Vagina (tissue), 2 donors: ENCODE results near the gene ZBTB24. TPM values are rescaled to one million over a fixed set of nuclear protein-coding genes. Genes with fewer than 3 reads are reported as not detected.

Experiments used
- DNase-seq, 2 donors: peaks; one replicate each; pipeline ENCODE4 v3.0.0-alpha.2; 2017; ENCODE audit errors: extremely low spot score in 2 of 2
- H3K27ac ChIP-seq: fragments of 200-600 bp; sonication (generic); one replicate; pipeline ENCODE4 v1.5.1; 2019
- H3K27me3 ChIP-seq: fragments of 200-600 bp; sonication (generic); one replicate; pipeline ENCODE4 v1.5.1; 2019
- H3K36me3 ChIP-seq, 2 donors: fragments of 200-600 bp; sonication (generic); one replicate each; pipeline ENCODE4 v1.5.1; 2017 to 2019
- H3K4me1 ChIP-seq: fragments of 200-600 bp; sonication (generic); one replicate; pipeline ENCODE4 v1.5.1; 2019
- H3K4me3 ChIP-seq, 2 donors: fragments of 200-600 bp; sonication (generic); 1 replicate in 1 of 2; 2 replicates in 1 of 2; pipeline ENCODE4 v1.5.1; 2016 to 2019
- H3K9me3 ChIP-seq: fragments of 200-600 bp; sonication (generic); one replicate; pipeline ENCODE4 v1.5.1; 2019
- POLR2A ChIP-seq, 2 donors: fragments of 450-650 bp; IDR thresholded peaks; one replicate each; pipeline ENCODE4 v1.6.1; 2017; ENCODE audit warnings: antibody characterized with exemption in 2 of 2, mild to moderate bottlenecking in 2 of 2, moderate library complexity in 2 of 2
- POLR2AphosphoS5 ChIP-seq, 2 donors: sonication (generic); formaldehyde crosslinking; IDR thresholded peaks; one replicate each; pipeline ENCODE4 v1.9.0; 2017; ENCODE audit warnings: antibody characterized with exemption in 2 of 2, mild to moderate bottlenecking in 2 of 2, low read depth in 1 of 2; ENCODE audit not compliant: insufficient read depth in 1 of 2
- intact Hi-C: fragments of 100-400 bp; cut with DNase I; formaldehyde crosslinking; loops from one replicate; pipeline ENCODE4 v1.15.1; 2023
- total RNA-seq: library from RNA; depleted of rRNA; stranded (reverse); fragments of >200 nt; gene quantifications from one replicate; pipeline ENCODE4 v1.2.3, GENCODE V29; 2016
- TF ChIP-seq, protein P1 (sequence below), 3 experiments: fragments of 450-650 bp in 2 of 3; fragments of 200-600 bp in 1 of 3; sonication (generic) in 1 of 3; IDR thresholded peaks; one replicate each; pipeline ENCODE4 v1.5.1; 2017 to 2019; ENCODE audit warnings: antibody characterized with exemption in 3 of 3, mild to moderate bottlenecking in 2 of 3, moderate library complexity in 2 of 3

The ZBTB24 gene
- total RNA-seq, 1 donor from 2014 or later, result 6.6 TPM

GRCh38 chr6:109478841-109479624 lies 4.0 kb downstream of the ZBTB24 start:
- intact Hi-C loops, result no loop called here
- TF ChIP-seq POLR2A (IDR thresholded peaks at IDR 0.05) (no peak), POLR2AphosphoS5 (IDR thresholded peaks at IDR 0.05; ENCODE audit: insufficient read depth in 1 of 2, low read depth in 1 of 2) (no peak)
- TF ChIP-seq, protein P1, sequence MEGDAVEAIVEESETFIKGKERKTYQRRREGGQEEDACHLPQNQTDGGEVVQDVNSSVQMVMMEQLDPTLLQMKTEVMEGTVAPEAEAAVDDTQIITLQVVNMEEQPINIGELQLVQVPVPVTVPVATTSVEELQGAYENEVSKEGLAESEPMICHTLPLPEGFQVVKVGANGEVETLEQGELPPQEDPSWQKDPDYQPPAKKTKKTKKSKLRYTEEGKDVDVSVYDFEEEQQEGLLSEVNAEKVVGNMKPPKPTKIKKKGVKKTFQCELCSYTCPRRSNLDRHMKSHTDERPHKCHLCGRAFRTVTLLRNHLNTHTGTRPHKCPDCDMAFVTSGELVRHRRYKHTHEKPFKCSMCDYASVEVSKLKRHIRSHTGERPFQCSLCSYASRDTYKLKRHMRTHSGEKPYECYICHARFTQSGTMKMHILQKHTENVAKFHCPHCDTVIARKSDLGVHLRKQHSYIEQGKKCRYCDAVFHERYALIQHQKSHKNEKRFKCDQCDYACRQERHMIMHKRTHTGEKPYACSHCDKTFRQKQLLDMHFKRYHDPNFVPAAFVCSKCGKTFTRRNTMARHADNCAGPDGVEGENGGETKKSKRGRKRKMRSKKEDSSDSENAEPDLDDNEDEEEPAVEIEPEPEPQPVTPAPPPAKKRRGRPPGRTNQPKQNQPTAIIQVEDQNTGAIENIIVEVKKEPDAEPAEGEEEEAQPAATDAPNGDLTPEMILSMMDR (IDR thresholded peaks at IDR 0.05), result no peak
- Histone ChIP-seq H3K27me3 (no peaks in the 10 kb centered on the region), H3K9me3 (no peaks in the 10 kb centered on the region), H3K4me3 (peak overlapping the region in 1 of 2 donors; percentile 12), H3K4me1 (peaks cover 60% of the 10 kb centered on the region), H3K27ac (peak overlapping the region; percentile 1), H3K36me3 (peaks cover 0 to 27% of the 10 kb centered on the region in 2 donors)
- peak; percentile 2 to 25 for DNase-seq

- TF ChIP-seq, protein P1 (IDR thresholded peaks at IDR 0.05), result no peak
- TF ChIP-seq POLR2AphosphoS5 (IDR thresholded peaks at IDR 0.05; ENCODE audit: insufficient read depth in 1 of 2, low read depth in 1 of 2) (no peak), POLR2A (IDR thresholded peaks at IDR 0.05) (no peak)
- Histone ChIP-seq H3K27me3 (no peaks in the 10 kb centered on the region), H3K9me3 (no peaks in the 10 kb centered on the region), H3K27ac (peak overlapping the region; percentile 33), H3K4me3 (no peak overlapping the region), H3K4me1 (peaks cover 60% of the 10 kb centered on the region), H3K36me3 (peaks cover 0 to 27% of the 10 kb centered on the region in 2 donors)
- peak in 1 of 2 donors; percentile 18 for DNase-seq
- intact Hi-C loops, result no loop called here
These were observed 4.7 kb downstream of the ZBTB24 start for GRCh38 chr6:109478222-109478805.

DNA sequence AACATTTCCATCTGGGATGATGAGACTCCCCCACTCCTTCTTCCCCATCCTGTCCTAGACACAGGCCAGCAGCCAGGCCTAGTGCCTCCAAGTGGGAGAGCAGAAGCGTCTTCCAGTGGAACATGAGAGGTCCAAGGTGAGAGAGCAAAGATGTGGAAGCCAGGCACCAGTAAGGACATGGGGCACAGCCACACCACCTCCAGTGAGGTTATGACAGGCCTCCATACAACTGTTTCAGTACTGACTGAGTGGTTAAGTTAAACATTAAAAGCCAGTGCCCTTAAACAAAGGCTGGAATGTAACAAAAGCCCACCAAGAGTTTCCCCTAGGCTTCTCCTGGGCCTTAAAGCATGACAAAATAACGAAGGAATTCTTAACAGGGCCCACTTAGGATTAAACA lies 5.3 kb downstream of the ZBTB24 start:
- Histone ChIP-seq H3K9me3 (no peaks in the 10 kb centered on the region), H3K27me3 (no peaks in the 10 kb centered on the region), H3K4me3 (no peak overlapping the region), H3K27ac (peak overlapping the region; percentile 33), H3K4me1 (peaks cover 60% of the 10 kb centered on the region), H3K36me3 (peaks cover 0 to 29% of the 10 kb centered on the region in 2 donors)
- intact Hi-C loops, result no loop called here
- no peak for TF ChIP-seq POLR2A (IDR thresholded peaks at IDR 0.05)
- TF ChIP-seq, protein P1 (IDR thresholded peaks at IDR 0.05), result no peak
- no peak for TF ChIP-seq POLR2AphosphoS5 (IDR thresholded peaks at IDR 0.05; ENCODE audit: insufficient read depth in 1 of 2, low read depth in 1 of 2)
- peak; percentile 52 to 69 for DNase-seq

DNA sequence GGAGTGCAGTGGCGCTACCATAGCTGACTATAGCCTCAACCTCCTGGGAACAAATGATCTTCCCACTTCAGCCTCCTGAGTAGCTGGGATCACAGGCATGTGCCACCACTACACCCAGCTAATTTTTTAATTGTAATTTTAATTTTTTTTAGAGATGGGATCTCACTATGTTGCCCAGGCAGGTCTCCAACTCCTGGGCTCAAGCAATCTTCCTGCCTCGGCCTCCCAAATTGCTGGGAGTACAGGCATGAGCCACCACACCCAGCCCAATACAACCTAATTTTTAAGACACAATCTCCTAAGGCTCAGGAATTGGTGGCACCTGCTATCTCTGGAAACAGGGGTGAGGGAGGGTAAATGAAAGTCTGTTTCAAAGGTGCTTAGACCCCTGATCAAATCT lies 5.8 kb downstream of the ZBTB24 start:
- intact Hi-C loops, result no loop called here
- no peak overlapping the region for H3K27ac ChIP-seq
- no peaks in the 10 kb centered on the region for H3K9me3 ChIP-seq
- TF ChIP-seq, protein P1 (IDR thresholded peaks at IDR 0.05), result no peak
- TF ChIP-seq POLR2AphosphoS5 (IDR thresholded peaks at IDR 0.05; ENCODE audit: insufficient read depth in 1 of 2, low read depth in 1 of 2), result no peak
- no peak for TF ChIP-seq POLR2A (IDR thresholded peaks at IDR 0.05)
- peaks cover 59% of the 10 kb centered on the region for H3K4me1 ChIP-seq
- H3K36me3 ChIP-seq, result peaks cover 0 to 34% of the 10 kb centered on the region in 2 donors
- peak in 1 of 2 donors; percentile 25 for DNase-seq
- no peak overlapping the region for H3K4me3 ChIP-seq
- H3K27me3 ChIP-seq, result no peaks in the 10 kb centered on the region

DNA sequence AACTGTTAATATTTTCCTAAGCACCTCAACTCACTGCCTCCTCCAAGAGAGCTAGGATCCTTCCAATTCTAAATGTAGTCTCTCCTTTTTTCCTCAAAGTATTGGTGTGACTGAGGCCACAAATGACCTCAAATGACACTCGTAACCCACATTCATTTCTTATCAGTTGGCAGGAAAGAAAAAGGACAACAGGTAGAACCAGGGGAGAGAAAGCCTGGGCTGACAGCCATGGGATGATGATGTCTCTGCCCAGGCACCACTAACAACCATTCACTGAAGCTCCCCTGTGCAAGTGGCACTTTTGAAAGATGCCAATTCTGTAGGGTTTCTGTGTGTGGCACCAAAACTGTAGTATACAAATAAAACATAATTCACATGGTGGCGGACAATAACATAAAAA lies 7.4 kb downstream of the ZBTB24 start:
- no peaks in the 10 kb centered on the region for H3K27me3 ChIP-seq
- TF ChIP-seq, protein P1 (IDR thresholded peaks at IDR 0.05), result no peak
- TF ChIP-seq POLR2AphosphoS5 (IDR thresholded peaks at IDR 0.05; ENCODE audit: insufficient read depth in 1 of 2, low read depth in 1 of 2) (no peak), POLR2A (IDR thresholded peaks at IDR 0.05) (no peak)
- no peaks in the 10 kb centered on the region for H3K9me3 ChIP-seq
- no peak for DNase-seq
- H3K36me3 ChIP-seq, result peaks cover 0 to 45% of the 10 kb centered on the region in 2 donors
- intact Hi-C loops, result no loop called here
- no peak overlapping the region for H3K4me3 ChIP-seq
- no peak overlapping the region for H3K27ac ChIP-seq
- peaks cover 44% of the 10 kb centered on the region for H3K4me1 ChIP-seq
